ENCODE results near the gene MAJIN. TPM values are rescaled to one million over a fixed set of nuclear protein-coding genes. Genes with fewer than 3 reads are reported as not detected.

MAJIN gene
- total RNA-seq, 1 experiment from 2014 or later, result not detected

DNA sequence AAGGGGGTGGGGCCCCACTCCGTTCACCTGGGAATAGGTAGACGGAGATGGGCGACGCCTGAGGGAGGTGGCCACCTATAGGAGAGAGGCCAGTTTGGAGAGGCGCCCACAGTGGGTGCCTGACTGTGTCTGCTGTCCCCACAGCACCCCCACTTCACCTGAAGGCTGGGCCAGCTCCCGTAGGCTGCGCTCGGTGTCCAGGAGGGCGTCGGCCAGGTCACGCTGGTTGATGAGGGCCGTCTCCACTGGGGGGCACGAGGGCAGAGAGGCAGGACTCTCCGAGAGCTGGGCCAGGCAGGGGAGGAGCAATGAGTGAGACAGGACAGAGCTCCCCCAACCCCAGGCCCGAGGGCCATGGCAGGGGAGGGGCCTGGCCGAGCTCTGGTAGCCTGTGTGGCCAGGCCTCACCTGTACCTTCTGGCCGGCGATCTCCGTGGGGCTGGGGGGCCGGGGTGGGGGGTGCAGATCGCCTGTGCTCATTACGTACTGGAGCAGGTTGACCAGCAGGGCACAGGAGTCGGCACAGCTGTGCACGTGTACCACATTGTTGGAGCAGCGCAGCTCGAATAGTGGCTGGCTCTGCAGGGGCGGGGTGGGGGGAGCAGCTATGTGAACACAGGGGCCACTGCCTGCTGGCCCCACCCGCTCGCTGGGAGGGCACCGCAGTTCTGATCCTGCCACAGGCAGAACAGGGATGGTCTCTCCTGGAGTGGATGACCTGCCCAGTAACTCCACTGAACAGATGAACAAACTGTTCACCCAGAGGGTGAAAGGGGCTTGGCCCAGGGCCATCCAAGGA is 69.6 kb downstream of the MAJIN start:
- no peak for DNase-seq (ENCODE audit: low spot score)
- POLR2A ChIA-PET (ENCODE audit: low non-redundant PET), result no interaction called here
- intact Hi-C loops (cut with micrococcal nuclease; ENCODE audit: unreplicated experiment), result no loop called here
- H3K4me3 ChIP-seq (ENCODE audit: low read depth, low read length, poor library complexity, severe bottlenecking), result no peak overlapping the region
- TF ChIP-seq CTCF (conservative IDR thresholded peaks at IDR 0.05; ENCODE audit: low read depth, low read length), result no peak
- no peak for TF ChIP-seq EZH2 (IDR thresholded peaks at IDR 0.05; ENCODE audit: borderline replicate concordance, low read depth, low read length, poor library complexity, severe bottlenecking)
- H3K27me3 ChIP-seq (replicated peaks; ENCODE audit: insufficient read depth, low read depth, low read length, poor library complexity), result no peaks in the 10 kb centered on the region
- no peaks in the 10 kb centered on the region for H3K9me3 ChIP-seq (ENCODE audit: low read depth, low read length, poor library complexity, severe bottlenecking)
- BruUV-seq (replicated peaks), result no TSS peak
- no peak overlapping the region for H3K27ac ChIP-seq (ENCODE audit: low read depth, low read length, poor library complexity, severe bottlenecking)
- H3K4me1 ChIP-seq (ENCODE audit: insufficient read depth, low read length, poor library complexity, severe bottlenecking), result no peaks in the 10 kb centered on the region
- CTCF ChIA-PET, result no interaction called here
- peaks cover 6% of the 10 kb centered on the region for H3K36me3 ChIP-seq (ENCODE audit: insufficient read depth, low read length, poor library complexity, severe bottlenecking)

DNA sequence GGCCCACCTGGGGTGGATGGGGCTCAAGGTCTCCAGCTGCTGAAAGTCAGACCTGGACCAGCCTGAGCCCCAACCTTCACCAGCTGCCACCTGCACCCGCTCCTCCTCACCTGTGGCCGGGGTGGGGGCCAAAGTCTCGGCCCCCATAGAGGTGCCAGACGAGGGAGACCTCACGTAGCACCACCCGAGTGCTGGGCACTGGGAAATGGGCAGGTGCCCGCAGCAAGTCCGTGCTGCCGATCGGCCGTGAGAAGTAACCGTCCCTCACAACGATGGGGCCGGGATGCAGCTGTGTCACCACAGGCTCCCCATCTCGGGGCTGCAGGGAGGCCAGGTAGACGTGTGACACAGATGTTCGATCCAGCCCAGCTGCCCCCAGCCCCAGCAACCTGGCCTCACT is 71.1 kb downstream of the MAJIN start:
- H3K36me3 ChIP-seq (ENCODE audit: insufficient read depth, low read length, poor library complexity, severe bottlenecking), result peaks cover 4% of the 10 kb centered on the region
- no peak overlapping the region for H3K4me3 ChIP-seq (ENCODE audit: low read depth, low read length, poor library complexity, severe bottlenecking)
- TF ChIP-seq CTCF (conservative IDR thresholded peaks at IDR 0.05; ENCODE audit: low read depth, low read length) (no peak), EZH2 (IDR thresholded peaks at IDR 0.05; ENCODE audit: borderline replicate concordance, low read depth, low read length, poor library complexity, severe bottlenecking) (no peak)
- H3K9me3 ChIP-seq (ENCODE audit: low read depth, low read length, poor library complexity, severe bottlenecking), result no peaks in the 10 kb centered on the region
- ChIA-PET POLR2A (ENCODE audit: low non-redundant PET) (no interaction called here), CTCF (no interaction called here)
- H3K4me1 ChIP-seq (ENCODE audit: insufficient read depth, low read length, poor library complexity, severe bottlenecking), result no peaks in the 10 kb centered on the region
- no peak overlapping the region for H3K27ac ChIP-seq (ENCODE audit: low read depth, low read length, poor library complexity, severe bottlenecking)
- no peaks in the 10 kb centered on the region for H3K27me3 ChIP-seq (replicated peaks; ENCODE audit: insufficient read depth, low read depth, low read length, poor library complexity)
- intact Hi-C loops (cut with micrococcal nuclease; ENCODE audit: unreplicated experiment), result no loop called here
- DNase-seq (ENCODE audit: low spot score), result no peak
- BruUV-seq (replicated peaks), result no TSS peak

GRCh38 chr11:64900263-64900678 is 71.6 kb downstream of the MAJIN start:
- BruUV-seq (replicated peaks), result no TSS peak
- TF ChIP-seq EZH2 (IDR thresholded peaks at IDR 0.05; ENCODE audit: borderline replicate concordance, low read depth, low read length, poor library complexity, severe bottlenecking) (no peak), CTCF (conservative IDR thresholded peaks at IDR 0.05; ENCODE audit: low read depth, low read length) (no peak)
- Histone ChIP-seq H3K4me1 (ENCODE audit: insufficient read depth, low read length, poor library complexity, severe bottlenecking) (no peaks in the 10 kb centered on the region), H3K27me3 (replicated peaks; ENCODE audit: insufficient read depth, low read depth, low read length, poor library complexity) (no peaks in the 10 kb centered on the region), H3K9me3 (ENCODE audit: low read depth, low read length, poor library complexity, severe bottlenecking) (no peaks in the 10 kb centered on the region), H3K36me3 (ENCODE audit: insufficient read depth, low read length, poor library complexity, severe bottlenecking) (peaks cover 1% of the 10 kb centered on the region), H3K4me3 (ENCODE audit: low read depth, low read length, poor library complexity, severe bottlenecking) (no peak overlapping the region), H3K27ac (ENCODE audit: low read depth, low read length, poor library complexity, severe bottlenecking) (no peak overlapping the region)
- DNase-seq (ENCODE audit: low spot score), result no peak
- intact Hi-C loops (cut with micrococcal nuclease; ENCODE audit: unreplicated experiment), result no loop called here
- ChIA-PET CTCF (no interaction called here), POLR2A (ENCODE audit: low non-redundant PET) (no interaction called here)
